HCT116 (cell line): Measurements from ENCODE around the gene EFCAB12. TPM values are rescaled to one million over a fixed set of nuclear protein-coding genes. Genes with fewer than 3 reads are reported as not detected.

Source experiments
- ATAC-seq: fragments of 200-7000 bp; cut with Tn5 transposase; 2 replicates; pipeline ENCODE4 v1.9.1; 2020; ENCODE audit warnings: mild to moderate bottlenecking, moderate library complexity
- BruUV-seq: library from RNA; stranded (reverse); fragments of 400-500 nt; replicated peaks from 2 replicates; lab custom pipeline; 2021; lab: Mats Ljungman, UMichigan
- CTCF ChIA-PET: fragments of 300-600 bp; sonication (Branson Sonifier 250); formaldehyde crosslinking; loops from one replicate; lab custom pipeline; 2021; ENCODE audit warnings: antibody characterized with exemption; lab: Charles Lee
- POLR2A ChIA-PET: fragments of 300-600, 350-600 bp; sonication (Branson Sonifier 250); formaldehyde crosslinking; loops from one replicate; lab custom pipeline; 2021; ENCODE audit warnings: antibody characterized with exemption; lab: Charles Lee
- RAD21 ChIA-PET, 2 experiments: fragments of 300-600 bp; sonication (Branson Sonifier 250); formaldehyde crosslinking; loops; one replicate each; lab custom pipeline; 2023; ENCODE audit warnings: low total read pairs in 2 of 2; ENCODE audit not compliant: uncharacterized antibody in 2 of 2, unreplicated experiment in 2 of 2, low non-redundant PET in 1 of 2; lab: Charles Lee
- DNase-seq: peaks from one replicate; pipeline ENCODE4 v3.0.0-alpha.2; 2010; ENCODE audit warnings: low read depth, low spot score
- H2AFZ ChIP-seq: fragments of 200-600 bp; shearing (Covaris generic), sonication (generic); 2 replicates; pipeline ENCODE4 v1.6.1; 2017; ENCODE audit warnings: low read depth, mixed run types, mixed read lengths, antibody characterized with exemption, low read length; ENCODE audit not compliant: poor library complexity, severe bottlenecking
- H3K27ac ChIP-seq: 2 replicates; pipeline ENCODE4 v1.5.1; 2012; ENCODE audit warnings: low read depth, low read length
- H3K27me3 ChIP-seq: fragments of 200-600 bp; sonication (generic); 2 replicates; pipeline ENCODE4 v1.6.1; 2016; ENCODE audit warnings: mixed run types, low read length, mixed read lengths; ENCODE audit not compliant: insufficient read depth
- H3K36me3 ChIP-seq, 2 experiments: fragments of 200-500 bp in 1 of 2; fragments of 200-600 bp in 1 of 2; sonication (Bioruptor generic) in 1 of 2; sonication (generic) in 1 of 2; 2 replicates each; pipeline versions ENCODE4 v1.5.1 to v1.6.1; 2014 to 2016; ENCODE audit warnings: low read length in 2 of 2, inconsistent platforms in 1 of 2, mixed read lengths in 1 of 2, mixed run types in 1 of 2; ENCODE audit not compliant: insufficient read depth in 2 of 2, control insufficient read depth in 1 of 2
- H3K4me1 ChIP-seq, 2 experiments: fragments of 200-600 bp in 1 of 2; sonication (generic) in 1 of 2; 2 replicates each; pipeline versions ENCODE4 v1.5.1 to v1.6.1; 2012 to 2017; ENCODE audit warnings: low read length in 2 of 2, inconsistent platforms in 1 of 2, mild to moderate bottlenecking in 1 of 2, mixed read lengths in 1 of 2, mixed run types in 1 of 2, moderate library complexity in 1 of 2; ENCODE audit not compliant: insufficient read depth in 2 of 2, control insufficient read depth in 1 of 2
- H3K4me2 ChIP-seq: fragments of 200-600 bp; sonication (generic); 2 replicates; pipeline ENCODE4 v1.6.1; 2017; ENCODE audit warnings: mixed run types, low read length, mixed read lengths
- H3K4me3 ChIP-seq, 2 experiments: fragments of 200-600 bp in 1 of 2; sonication (generic) in 1 of 2; replicated peaks in 1 of 2; 2 replicates each; pipeline ENCODE4 v1.5.1; 2011 to 2016; ENCODE audit warnings: low read length in 2 of 2, control low read depth in 1 of 2, low read depth in 1 of 2, mild to moderate bottlenecking in 1 of 2, mixed read lengths in 1 of 2, mixed run types in 1 of 2
- H3K79me2 ChIP-seq: fragments of 200-600 bp; sonication (generic); 2 replicates; pipeline ENCODE4 v1.6.1; 2017; ENCODE audit warnings: mild to moderate bottlenecking, mixed run types, low read length, moderate library complexity, mixed read lengths; ENCODE audit not compliant: insufficient read depth
- H3K9ac ChIP-seq: fragments of 200-600 bp; sonication (generic); 2 replicates; pipeline ENCODE4 v1.6.1; 2016; ENCODE audit warnings: low read length, mixed read lengths
- H3K9me2 ChIP-seq: fragments of 200-600 bp; sonication (generic), shearing (Covaris generic); 2 replicates; pipeline ENCODE4 v1.6.1; 2017; ENCODE audit warnings: mixed run types, mild to moderate bottlenecking, moderate library complexity; ENCODE audit not compliant: insufficient read depth
- H3K9me3 ChIP-seq, 2 experiments: fragments of 200-500 bp in 1 of 2; fragments of 200-600 bp in 1 of 2; sonication (Bioruptor generic) in 1 of 2; sonication (generic) in 1 of 2; 2 replicates each; pipeline ENCODE4 v1.6.1; 2014 to 2017; ENCODE audit warnings: low read length in 2 of 2, mixed read lengths in 2 of 2, inconsistent platforms in 1 of 2, low read depth in 1 of 2, mild to moderate bottlenecking in 1 of 2, mixed run types in 1 of 2, moderate library complexity in 1 of 2; ENCODE audit not compliant: control insufficient read depth in 1 of 2, insufficient read depth in 1 of 2
- H4K20me1 ChIP-seq: fragments of 200-600 bp; sonication (generic), shearing (Covaris generic); 2 replicates; pipeline ENCODE4 v1.6.1; 2017; ENCODE audit warnings: mixed run types, mild to moderate bottlenecking, moderate library complexity; ENCODE audit not compliant: insufficient read depth
- ATF3 ChIP-seq: IDR thresholded peaks from 2 replicates; pipeline ENCODE4 v1.6.1; 2012
- EGR1 ChIP-seq: IDR thresholded peaks from 2 replicates; pipeline ENCODE4 v1.6.1; 2012; ENCODE audit warnings: low read depth
- ELF1 ChIP-seq: IDR thresholded peaks from 2 replicates; pipeline ENCODE4 v1.6.1; 2012; ENCODE audit warnings: low read depth, borderline replicate concordance
- EZH2 ChIP-seq: fragments of 200-600 bp; sonication (generic); IDR thresholded peaks from 2 replicates; pipeline ENCODE4 v1.6.1; 2017; ENCODE audit warnings: antibody characterized with exemption, mixed run types
- FOSL1 ChIP-seq: IDR thresholded peaks from 2 replicates; pipeline ENCODE4 v1.6.1; 2012; ENCODE audit warnings: low read depth
- POLR2A ChIP-seq: IDR thresholded peaks from 2 replicates; pipeline ENCODE4 v1.7.0; 2011; ENCODE audit warnings: borderline replicate concordance; ENCODE audit not compliant: insufficient read depth, insufficient read length; ENCODE audit errors: extremely low read depth
- SIN3A ChIP-seq: IDR thresholded peaks from 2 replicates; pipeline ENCODE4 v1.6.1; 2012; ENCODE audit warnings: low read depth
- SRF ChIP-seq: IDR thresholded peaks from 2 replicates; pipeline ENCODE4 v1.6.1; 2012; ENCODE audit warnings: low read depth
- TCF7L2 ChIP-seq: IDR thresholded peaks from 2 replicates; pipeline ENCODE4 v1.7.0; 2011; ENCODE audit warnings: borderline replicate concordance, inconsistent platforms; ENCODE audit not compliant: insufficient read depth, insufficient read length; ENCODE audit errors: extremely low read depth
- ZFX ChIP-seq: fragments of 450-650 bp; IDR thresholded peaks from 2 replicates; pipeline ENCODE4 v1.6.1; 2017
- intact Hi-C: fragments of 100-400 bp; cut with micrococcal nuclease; formaldehyde crosslinking; loops from 2 replicates; pipeline ENCODE4 v1.10.0; 2022
- total RNA-seq: library from RNA; stranded (reverse); gene quantifications from one replicate; pipeline ENCODE4 v1.2.1, GENCODE V29; 2021; ENCODE audit not compliant: unreplicated experiment
- TF ChIP-seq, protein P1 (sequence below): IDR thresholded peaks from 2 replicates; pipeline ENCODE4 v1.6.1; 2012
- TF ChIP-seq, protein P2 (sequence below): IDR thresholded peaks from 2 replicates; pipeline ENCODE4 v1.6.1; 2011; ENCODE audit warnings: mild to moderate bottlenecking, low read length, moderate library complexity; ENCODE audit not compliant: insufficient replicate concordance; ENCODE audit errors: extremely low read depth
- TF ChIP-seq, protein P3 (sequence below), 3 experiments: fragments of 200-600 bp in 1 of 3; sonication (generic) in 1 of 3; IDR thresholded peaks in 2 of 3; conservative IDR thresholded peaks in 1 of 3; 2 replicates each; pipeline ENCODE4 v1.5.1; 2012 to 2017; ENCODE audit warnings: low read depth in 2 of 3, low read length in 2 of 3, antibody characterized with exemption in 1 of 3, borderline replicate concordance in 1 of 3, control low read depth in 1 of 3, mild to moderate bottlenecking in 1 of 3, mixed read lengths in 1 of 3, mixed run types in 1 of 3, moderate library complexity in 1 of 3; ENCODE audit not compliant: insufficient read depth in 1 of 3
- TF ChIP-seq, protein P4 (sequence below): IDR thresholded peaks from 2 replicates; pipeline ENCODE4 v1.6.1; 2012; ENCODE audit warnings: low read depth

Gene EFCAB12
- total RNA-seq, 1 experiment from 2014 or later, result 0.42 TPM

DNA sequence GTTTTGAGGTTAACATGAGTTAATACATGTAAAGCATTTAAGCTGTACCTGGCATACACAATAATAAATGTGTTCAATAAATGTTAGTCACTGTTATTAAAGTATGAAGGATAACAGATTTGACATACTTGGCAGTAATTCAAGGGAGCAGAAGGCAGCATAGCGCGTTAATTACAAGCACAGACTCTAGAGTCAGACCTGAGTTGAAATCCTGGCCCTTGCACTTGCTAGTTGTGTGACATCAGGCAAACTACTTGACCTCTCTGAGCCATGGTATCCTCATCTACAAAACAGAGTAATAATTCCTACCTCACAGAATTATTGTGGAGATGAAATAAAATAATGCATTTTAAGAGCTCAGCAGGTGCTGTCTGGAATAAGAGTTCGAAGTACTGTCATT lies 17.0 kb upstream of the EFCAB12 start:
- POLR2A ChIA-PET, result no interaction called here
- intact Hi-C loops, result no loop called here
- H2AFZ ChIP-seq, result no peak overlapping the region
- ATAC-seq (no peak), DNase-seq (no peak)
- no peak overlapping the region for H3K4me3 ChIP-seq
- H3K27me3 ChIP-seq, result no peaks in the 10 kb centered on the region
- H3K27ac ChIP-seq, result no peak overlapping the region
- H3K4me1 ChIP-seq, result peaks cover 5 to 10% of the 10 kb centered on the region in 2 experiments; a peak in 3 of 4 replicates
- H3K36me3 ChIP-seq, result no peaks in the 10 kb centered on the region
- no TSS peak for BruUV-seq
- TF ChIP-seq ZFX (no peak), ATF3 (no peak), EGR1 (no peak), FOSL1 (no peak), POLR2A (no peak), SRF (no peak), SIN3A (no peak), EZH2 (no peak), ELF1 (no peak), TCF7L2 (no peak)
- TF ChIP-seq, protein P1, sequence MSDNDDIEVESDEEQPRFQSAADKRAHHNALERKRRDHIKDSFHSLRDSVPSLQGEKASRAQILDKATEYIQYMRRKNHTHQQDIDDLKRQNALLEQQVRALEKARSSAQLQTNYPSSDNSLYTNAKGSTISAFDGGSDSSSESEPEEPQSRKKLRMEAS, result no peak
- TF ChIP-seq, protein P2, sequence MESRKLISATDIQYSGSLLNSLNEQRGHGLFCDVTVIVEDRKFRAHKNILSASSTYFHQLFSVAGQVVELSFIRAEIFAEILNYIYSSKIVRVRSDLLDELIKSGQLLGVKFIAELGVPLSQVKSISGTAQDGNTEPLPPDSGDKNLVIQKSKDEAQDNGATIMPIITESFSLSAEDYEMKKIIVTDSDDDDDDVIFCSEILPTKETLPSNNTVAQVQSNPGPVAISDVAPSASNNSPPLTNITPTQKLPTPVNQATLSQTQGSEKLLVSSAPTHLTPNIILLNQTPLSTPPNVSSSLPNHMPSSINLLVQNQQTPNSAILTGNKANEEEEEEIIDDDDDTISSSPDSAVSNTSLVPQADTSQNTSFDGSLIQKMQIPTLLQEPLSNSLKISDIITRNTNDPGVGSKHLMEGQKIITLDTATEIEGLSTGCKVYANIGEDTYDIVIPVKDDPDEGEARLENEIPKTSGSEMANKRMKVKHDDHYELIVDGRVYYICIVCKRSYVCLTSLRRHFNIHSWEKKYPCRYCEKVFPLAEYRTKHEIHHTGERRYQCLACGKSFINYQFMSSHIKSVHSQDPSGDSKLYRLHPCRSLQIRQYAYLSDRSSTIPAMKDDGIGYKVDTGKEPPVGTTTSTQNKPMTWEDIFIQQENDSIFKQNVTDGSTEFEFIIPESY, result no peak
- TF ChIP-seq, protein P3, sequence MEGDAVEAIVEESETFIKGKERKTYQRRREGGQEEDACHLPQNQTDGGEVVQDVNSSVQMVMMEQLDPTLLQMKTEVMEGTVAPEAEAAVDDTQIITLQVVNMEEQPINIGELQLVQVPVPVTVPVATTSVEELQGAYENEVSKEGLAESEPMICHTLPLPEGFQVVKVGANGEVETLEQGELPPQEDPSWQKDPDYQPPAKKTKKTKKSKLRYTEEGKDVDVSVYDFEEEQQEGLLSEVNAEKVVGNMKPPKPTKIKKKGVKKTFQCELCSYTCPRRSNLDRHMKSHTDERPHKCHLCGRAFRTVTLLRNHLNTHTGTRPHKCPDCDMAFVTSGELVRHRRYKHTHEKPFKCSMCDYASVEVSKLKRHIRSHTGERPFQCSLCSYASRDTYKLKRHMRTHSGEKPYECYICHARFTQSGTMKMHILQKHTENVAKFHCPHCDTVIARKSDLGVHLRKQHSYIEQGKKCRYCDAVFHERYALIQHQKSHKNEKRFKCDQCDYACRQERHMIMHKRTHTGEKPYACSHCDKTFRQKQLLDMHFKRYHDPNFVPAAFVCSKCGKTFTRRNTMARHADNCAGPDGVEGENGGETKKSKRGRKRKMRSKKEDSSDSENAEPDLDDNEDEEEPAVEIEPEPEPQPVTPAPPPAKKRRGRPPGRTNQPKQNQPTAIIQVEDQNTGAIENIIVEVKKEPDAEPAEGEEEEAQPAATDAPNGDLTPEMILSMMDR (IDR thresholded peaks at IDR 0.05 in 2 of 3, conservative IDR thresholded peaks at IDR 0.05 in 1 of 3; ENCODE audit: borderline replicate concordance in 1 of 3, insufficient read depth in 1 of 3, low read depth in 2 of 3, low read length in 2 of 3), result no peak
- TF ChIP-seq, protein P4, sequence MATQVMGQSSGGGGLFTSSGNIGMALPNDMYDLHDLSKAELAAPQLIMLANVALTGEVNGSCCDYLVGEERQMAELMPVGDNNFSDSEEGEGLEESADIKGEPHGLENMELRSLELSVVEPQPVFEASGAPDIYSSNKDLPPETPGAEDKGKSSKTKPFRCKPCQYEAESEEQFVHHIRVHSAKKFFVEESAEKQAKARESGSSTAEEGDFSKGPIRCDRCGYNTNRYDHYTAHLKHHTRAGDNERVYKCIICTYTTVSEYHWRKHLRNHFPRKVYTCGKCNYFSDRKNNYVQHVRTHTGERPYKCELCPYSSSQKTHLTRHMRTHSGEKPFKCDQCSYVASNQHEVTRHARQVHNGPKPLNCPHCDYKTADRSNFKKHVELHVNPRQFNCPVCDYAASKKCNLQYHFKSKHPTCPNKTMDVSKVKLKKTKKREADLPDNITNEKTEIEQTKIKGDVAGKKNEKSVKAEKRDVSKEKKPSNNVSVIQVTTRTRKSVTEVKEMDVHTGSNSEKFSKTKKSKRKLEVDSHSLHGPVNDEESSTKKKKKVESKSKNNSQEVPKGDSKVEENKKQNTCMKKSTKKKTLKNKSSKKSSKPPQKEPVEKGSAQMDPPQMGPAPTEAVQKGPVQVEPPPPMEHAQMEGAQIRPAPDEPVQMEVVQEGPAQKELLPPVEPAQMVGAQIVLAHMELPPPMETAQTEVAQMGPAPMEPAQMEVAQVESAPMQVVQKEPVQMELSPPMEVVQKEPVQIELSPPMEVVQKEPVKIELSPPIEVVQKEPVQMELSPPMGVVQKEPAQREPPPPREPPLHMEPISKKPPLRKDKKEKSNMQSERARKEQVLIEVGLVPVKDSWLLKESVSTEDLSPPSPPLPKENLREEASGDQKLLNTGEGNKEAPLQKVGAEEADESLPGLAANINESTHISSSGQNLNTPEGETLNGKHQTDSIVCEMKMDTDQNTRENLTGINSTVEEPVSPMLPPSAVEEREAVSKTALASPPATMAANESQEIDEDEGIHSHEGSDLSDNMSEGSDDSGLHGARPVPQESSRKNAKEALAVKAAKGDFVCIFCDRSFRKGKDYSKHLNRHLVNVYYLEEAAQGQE, result no peak
- no peak overlapping the region for H3K4me2 ChIP-seq
- RAD21 ChIA-PET, result no interaction called here
- CTCF ChIA-PET, result no interaction called here
- H3K9me3 ChIP-seq, result no peaks in the 10 kb centered on the region
- no peaks in the 10 kb centered on the region for H3K9me2 ChIP-seq
- H4K20me1 ChIP-seq, result no peaks in the 10 kb centered on the region
- peaks cover 12% of the 10 kb centered on the region for H3K79me2 ChIP-seq
- H3K9ac ChIP-seq, result no peak overlapping the region
